SK-N-MC (cell line): ENCODE data around the gene PTPRN2.

Source experiments
- EZH2 ChIP-seq: fragments of 200-600 bp; sonication (generic); IDR thresholded peaks from one replicate; pipeline ENCODE4 v1.6.1; 2017; ENCODE audit warnings: antibody characterized with exemption
- POLR2AphosphoS5 ChIP-seq: IDR thresholded peaks from 2 replicates; pipeline ENCODE4 v1.6.1; 2012; ENCODE audit warnings: mild to moderate bottlenecking, low read depth, low read length, borderline replicate concordance

DNA sequence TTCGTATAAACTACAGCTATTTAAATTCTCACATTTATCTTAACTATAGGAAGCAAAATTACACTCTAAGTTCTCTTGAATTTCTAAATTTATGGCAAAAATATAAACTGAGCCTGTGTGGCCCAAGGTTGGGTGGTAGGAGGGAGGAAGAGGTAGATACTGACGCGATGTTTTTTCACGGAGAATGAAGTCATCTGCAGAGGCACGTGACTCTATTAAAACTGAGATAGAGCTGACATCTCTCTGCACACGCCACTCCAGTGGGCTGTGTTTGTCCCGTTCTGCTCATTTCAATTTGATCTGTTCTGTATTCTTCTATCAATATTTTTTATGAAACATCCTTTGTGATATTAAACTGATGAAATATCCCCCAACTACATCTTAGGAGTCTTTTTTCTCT is 964.1 kb downstream of the PTPRN2 start:
- TF ChIP-seq EZH2 (no peak), POLR2AphosphoS5 (no peak)
